ENCODE measurements around the gene TMEM183A.

The TMEM183A gene

DNA sequence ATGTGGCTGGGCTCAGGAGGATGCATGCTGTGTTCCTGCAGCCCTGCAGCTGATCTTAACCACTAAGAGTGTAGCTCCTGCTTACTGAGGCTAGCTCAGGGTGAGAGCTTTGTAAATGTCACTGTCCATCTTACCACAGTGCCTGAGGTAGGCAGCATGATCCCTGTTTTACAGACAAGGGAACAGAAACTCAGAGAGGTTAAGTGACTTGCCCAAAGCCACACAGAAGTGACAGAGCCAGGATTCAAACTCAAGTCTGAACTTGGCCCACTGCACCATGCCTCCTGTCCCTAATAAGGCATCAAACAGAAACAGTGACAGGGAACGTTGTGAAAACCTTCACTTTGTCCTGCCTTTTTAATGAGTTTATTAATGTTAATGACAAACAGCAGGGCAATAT lies 47.0 kb downstream of the TMEM183A start:
- TF ChIP-seq POLR2A (IDR thresholded peaks at IDR 0.05; ENCODE audit: low read length) (no peak), GATA1 (IDR thresholded peaks at IDR 0.05; ENCODE audit: low read depth, low read length) (no peak)
- DNase-seq = no peak

DNA sequence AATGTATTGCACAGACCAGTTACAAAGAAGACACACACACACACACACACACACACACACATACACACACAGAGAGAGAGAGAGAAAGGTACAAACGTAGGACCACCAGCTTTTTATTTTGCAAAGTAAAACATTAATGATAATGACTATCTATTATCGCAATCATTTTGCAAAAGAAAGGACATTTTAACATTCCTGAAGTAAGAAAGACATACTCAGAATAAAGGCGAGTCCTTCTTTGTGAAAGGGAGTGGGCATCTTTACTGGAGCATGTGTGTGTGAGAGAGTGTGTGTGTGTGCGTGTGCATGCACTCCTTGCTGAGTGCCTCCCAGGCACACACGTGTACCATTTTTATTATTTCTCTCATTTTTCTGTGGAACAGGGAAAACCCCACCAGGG lies 47.5 kb downstream of the TMEM183A start:
- DNase-seq = no peak
- TF ChIP-seq POLR2A (IDR thresholded peaks at IDR 0.05; ENCODE audit: low read length) = no peak
- no peak for TF ChIP-seq GATA1 (IDR thresholded peaks at IDR 0.05; ENCODE audit: low read depth, low read length)

- TF ChIP-seq POLR2A (IDR thresholded peaks at IDR 0.05; ENCODE audit: low read length) = no peak
- TF ChIP-seq GATA1 (IDR thresholded peaks at IDR 0.05; ENCODE audit: low read depth, low read length) = no peak
- DNase-seq = peak; percentile 15 to 21
These were observed 48.1 kb downstream of the TMEM183A start for GRCh38 chr1:203055161-203055799.

DNA sequence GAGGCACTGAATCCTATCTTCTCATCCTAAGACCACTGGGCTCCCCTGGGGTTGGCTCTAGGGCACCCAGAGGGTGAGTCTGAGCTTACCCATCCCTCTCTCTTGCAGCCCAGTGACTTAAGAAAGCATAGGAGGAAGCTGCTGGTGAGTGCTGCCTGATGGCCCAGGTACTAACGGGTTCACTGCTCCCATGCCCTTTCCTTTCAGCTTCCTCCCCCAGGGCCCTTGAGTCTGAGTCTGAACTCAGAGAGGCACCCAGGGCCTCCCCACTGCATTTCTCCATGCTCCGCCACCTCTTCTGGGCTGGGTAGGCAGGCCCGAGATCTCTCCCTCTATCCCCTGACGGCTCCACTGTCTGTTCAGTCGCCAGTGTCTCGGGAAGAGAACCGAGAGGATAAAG lies 48.8 kb downstream of the TMEM183A start:
- TF ChIP-seq GATA1 (IDR thresholded peaks at IDR 0.05; ENCODE audit: low read depth, low read length) = no peak
- TF ChIP-seq POLR2A (IDR thresholded peaks at IDR 0.05; ENCODE audit: low read length) = no peak
- DNase-seq = no peak

DNA sequence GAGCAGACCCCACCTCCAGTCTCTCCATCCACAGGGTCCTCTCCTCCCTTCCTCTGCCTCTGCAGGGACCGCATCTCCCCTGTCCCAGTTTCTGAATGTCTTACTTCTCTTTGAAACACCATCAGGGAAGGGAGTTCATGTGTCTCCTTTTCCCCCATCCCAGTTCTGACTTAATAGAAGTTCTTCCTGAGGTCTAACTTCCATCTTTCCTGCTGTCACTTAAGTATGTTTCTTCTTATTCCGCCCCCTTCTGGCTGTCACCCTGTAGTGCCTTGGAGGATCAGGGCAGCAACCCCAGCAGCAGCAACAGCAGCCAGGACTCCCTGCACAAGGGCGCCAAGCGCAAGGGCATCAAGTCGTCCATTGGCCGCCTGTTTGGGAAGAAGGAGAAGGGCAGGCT lies 49.3 kb downstream of the TMEM183A start:
- TF ChIP-seq POLR2A (IDR thresholded peaks at IDR 0.05; ENCODE audit: low read length) = no peak
- no peak for TF ChIP-seq GATA1 (IDR thresholded peaks at IDR 0.05; ENCODE audit: low read depth, low read length)
- peak in 1 of 2 experiments; percentile 30 for DNase-seq

DNA sequence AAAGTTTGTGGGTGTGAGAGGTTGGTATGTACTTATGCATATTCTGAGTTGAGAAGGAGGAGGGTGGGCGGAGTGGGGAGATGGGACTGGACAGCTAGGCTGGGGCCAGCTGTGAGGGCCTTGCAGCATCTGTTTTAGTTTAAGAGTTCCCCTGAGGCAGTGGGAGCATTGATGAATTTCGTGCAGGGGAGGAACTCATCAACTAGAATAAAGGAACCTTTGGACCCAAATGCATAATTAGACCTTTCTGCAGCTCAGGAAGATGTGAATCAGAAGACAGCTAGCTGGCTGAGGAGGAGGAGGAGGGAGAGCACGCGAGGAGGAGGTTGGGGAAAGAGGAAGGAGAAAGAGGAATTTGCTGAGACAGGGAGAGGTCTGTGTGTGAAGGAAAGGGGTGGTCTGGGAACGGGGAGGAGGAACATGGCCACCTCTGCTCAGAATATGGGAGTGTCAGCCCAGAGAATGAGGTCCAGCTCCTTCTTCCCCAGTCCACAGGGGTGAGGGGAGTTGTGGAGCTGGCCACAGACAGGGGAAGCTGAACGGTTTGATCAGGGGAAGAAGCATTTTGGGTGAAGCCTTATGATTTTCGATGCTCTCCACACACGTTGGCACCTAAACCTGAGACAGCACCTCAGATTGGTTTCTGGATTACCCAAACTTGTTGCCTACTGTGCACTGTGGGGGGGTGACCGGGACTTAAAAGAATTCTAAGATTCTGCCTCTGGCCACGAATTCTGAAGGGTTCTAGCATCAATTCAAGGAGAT lies 50.9 kb downstream of the TMEM183A start:
- DNase-seq = no peak
- TF ChIP-seq GATA1 (IDR thresholded peaks at IDR 0.05; ENCODE audit: low read depth, low read length) (no peak), POLR2A (IDR thresholded peaks at IDR 0.05; ENCODE audit: low read length) (no peak)

DNA sequence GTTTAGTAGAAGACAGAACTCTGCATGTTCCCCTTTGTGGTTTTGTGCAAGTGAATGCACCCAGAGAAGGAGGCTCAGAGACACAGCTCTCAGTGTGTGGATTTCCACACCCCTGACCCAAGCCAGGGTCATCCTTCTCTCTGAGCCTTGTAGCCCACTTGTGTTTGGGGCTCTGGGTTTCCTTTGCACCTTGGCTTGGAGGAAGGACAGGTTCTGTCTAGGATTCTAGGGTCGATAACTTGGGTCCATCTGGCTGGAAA lies 51.4 kb downstream of the TMEM183A start:
- no peak for DNase-seq
- TF ChIP-seq POLR2A (IDR thresholded peaks at IDR 0.05; ENCODE audit: low read length) = no peak

DNA sequence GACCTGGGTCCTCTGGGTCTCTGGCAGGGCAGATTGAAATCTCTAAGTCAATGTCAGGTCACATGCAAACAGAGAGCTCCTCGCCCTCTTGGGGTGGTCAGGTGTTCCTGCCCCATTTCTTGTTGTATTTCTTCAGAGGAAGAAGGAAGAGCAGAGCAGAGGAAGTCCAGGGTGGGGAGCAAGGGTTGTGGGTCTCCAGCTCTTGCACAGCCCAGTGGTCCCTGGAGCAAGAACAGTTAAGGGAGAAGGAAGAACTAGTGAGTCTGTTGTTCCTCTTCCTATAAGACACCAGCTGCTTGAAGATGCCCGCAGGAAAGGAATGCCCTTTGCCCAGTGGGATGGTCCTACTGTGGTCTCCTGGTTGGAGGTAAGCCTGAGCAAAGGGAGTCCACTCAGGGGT lies 52.3 kb downstream of the TMEM183A start:
- TF ChIP-seq POLR2A (IDR thresholded peaks at IDR 0.05; ENCODE audit: low read length) = no peak
- TF ChIP-seq GATA1 (IDR thresholded peaks at IDR 0.05; ENCODE audit: low read depth, low read length) = no peak
- no peak for DNase-seq

DNA sequence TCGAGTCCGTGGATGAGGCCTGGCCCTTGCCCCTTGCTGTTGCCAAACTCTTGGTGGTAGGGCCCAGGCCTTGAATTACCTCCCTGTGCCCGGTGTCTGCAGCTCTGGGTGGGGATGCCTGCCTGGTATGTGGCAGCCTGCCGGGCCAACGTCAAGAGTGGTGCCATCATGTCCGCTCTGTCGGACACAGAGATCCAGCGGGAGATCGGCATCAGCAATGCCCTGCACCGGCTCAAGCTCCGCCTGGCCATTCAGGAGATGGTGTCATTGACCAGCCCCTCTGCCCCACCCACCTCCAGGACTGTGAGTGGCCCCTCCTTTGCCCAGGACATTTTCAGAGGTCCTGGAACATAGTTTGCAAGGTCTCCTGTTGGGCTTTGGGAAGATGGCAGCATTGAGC lies 52.9 kb downstream of the TMEM183A start:
- no peak for TF ChIP-seq POLR2A (IDR thresholded peaks at IDR 0.05; ENCODE audit: low read length)
- no peak for TF ChIP-seq GATA1 (IDR thresholded peaks at IDR 0.05; ENCODE audit: low read depth, low read length)
- no peak for DNase-seq

DNA sequence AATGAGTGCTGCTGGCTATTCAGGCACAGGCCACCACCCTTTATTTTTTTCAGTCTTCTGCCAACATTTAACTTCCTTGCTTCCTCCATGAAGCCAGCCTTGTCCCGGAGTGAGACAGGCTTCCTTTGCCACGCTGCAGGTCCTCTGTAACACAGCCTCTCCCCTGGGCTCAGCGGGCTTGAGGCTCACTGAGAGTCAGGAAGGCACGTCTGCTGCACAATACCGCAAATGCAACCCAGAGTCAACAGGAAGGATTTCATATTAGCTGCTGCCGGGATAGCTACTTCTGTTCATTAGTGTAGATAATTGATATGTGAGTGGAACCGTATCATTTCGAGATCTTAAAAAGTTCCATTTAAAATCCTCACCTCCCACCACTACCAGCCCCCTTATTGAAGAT lies 56.1 kb downstream of the TMEM183A start:
- DNase-seq = no peak
- TF ChIP-seq POLR2A (IDR thresholded peaks at IDR 0.05; ENCODE audit: low read length) (no peak), GATA1 (IDR thresholded peaks at IDR 0.05; ENCODE audit: low read depth, low read length) (no peak)

- DNase-seq = no peak
These were observed 58.0 kb downstream of the TMEM183A start for GRCh38 chr1:203065191-203065590.

DNA sequence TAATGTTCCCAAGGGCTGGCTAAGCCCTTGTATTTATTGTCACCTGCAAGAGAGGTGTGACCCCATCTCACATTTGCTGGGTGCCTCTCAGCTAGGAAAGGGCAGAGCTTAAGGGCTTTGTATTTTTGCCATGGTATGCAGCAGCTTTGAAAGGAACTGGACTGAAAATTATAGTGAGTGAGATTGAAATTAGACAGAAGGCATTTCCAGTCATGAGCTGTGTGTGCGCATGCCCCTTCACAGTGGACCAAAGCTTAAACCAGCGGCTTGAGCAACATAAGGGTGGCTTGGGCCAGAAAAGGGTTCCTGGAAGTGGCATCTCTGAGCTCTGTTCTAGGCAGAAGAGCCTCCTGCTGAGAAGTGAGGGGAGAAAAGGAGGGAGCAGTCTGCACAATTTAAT lies 58.8 kb downstream of the TMEM183A start:
- TF ChIP-seq POLR2A (IDR thresholded peaks at IDR 0.05; ENCODE audit: low read length) = no peak
- TF ChIP-seq GATA1 (IDR thresholded peaks at IDR 0.05; ENCODE audit: low read depth, low read length) = no peak

More at GRCh38 chr1:203065191-203065590, 58.0 kb downstream of the TMEM183A start:
- no peak for TF ChIP-seq POLR2A (IDR thresholded peaks at IDR 0.05; ENCODE audit: low read length)
- no peak for TF ChIP-seq GATA1 (IDR thresholded peaks at IDR 0.05; ENCODE audit: low read depth, low read length)

DNA sequence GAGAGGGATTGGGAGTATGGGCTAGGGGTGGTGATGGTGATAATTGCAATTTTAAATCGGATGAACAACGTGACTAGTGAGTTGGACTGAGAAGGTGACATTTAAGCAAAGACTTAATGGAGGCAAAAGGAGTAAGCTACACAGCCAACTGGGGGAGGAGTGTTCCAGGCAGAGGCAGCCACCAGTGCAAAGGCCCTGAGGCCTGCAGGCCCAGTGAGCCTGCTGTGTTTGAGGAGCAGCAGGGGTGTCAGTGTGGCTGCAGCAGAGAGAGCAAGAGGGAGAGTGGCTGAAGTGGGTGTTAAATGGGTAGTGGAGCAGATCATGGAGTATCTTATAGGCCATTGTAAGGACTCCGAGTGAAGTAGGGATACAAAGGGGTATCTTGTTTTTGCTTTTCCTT lies 59.8 kb downstream of the TMEM183A start:
- DNase-seq = no peak
- TF ChIP-seq GATA1 (IDR thresholded peaks at IDR 0.05; ENCODE audit: low read depth, low read length) = no peak
- TF ChIP-seq POLR2A (IDR thresholded peaks at IDR 0.05; ENCODE audit: low read length) = no peak

More for the DNA sequence above, 58.8 kb downstream of the TMEM183A start:
- DNase-seq = no peak

DNA sequence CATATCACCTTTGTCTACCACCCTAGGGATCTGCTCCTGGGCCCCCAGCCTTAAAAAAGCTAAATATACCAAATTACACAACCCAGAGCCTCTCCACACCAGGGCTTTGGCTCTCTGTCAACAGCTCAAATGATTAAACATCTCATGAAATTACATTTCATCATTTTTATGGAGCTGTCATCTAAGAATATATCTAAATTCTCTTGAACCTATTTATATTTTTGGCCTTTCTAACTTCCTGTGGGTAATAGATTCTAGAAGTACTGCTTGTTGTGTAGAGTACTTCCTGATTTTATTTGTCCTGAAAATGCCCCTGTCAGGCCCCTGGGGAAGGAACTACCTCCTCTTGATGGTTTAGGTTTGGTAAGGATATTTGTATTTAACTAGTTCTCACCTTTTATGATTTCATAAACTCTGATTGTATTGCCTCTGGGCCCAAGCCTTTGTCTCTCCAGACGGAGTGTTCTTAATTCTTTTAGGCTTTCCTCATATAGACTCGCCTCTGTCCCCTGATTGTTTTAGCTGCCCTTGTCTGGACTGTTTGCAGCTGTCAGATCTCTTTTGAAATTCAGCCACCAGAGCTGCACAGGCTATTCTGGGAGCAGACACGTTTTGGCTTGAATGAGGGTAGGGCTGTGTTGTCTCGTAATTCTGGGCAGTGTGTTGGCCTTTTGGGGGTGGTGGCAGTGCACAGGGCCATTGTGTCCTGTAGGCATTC lies 62.0 kb downstream of the TMEM183A start:
- no peak for TF ChIP-seq POLR2A (IDR thresholded peaks at IDR 0.05; ENCODE audit: low read length)
- TF ChIP-seq GATA1 (IDR thresholded peaks at IDR 0.05; ENCODE audit: low read depth, low read length) = no peak
- DNase-seq = no peak

Measured in erythroblast (primary cell).